HEK293T (cell line): ENCODE data around the gene STEAP1.

Experiments
- BHLHE40 ChIP-seq: fragments of 450-650 bp; IDR thresholded peaks from 2 replicates; pipeline ENCODE4 v1.6.1; 2016; ENCODE audit warnings: mild to moderate bottlenecking, moderate library complexity, borderline replicate concordance
- ELF4 ChIP-seq: fragments of 450-650 bp; IDR thresholded peaks from 2 replicates; pipeline ENCODE4 v1.6.1; 2017; ENCODE audit warnings: antibody characterized with exemption
- FOXA1 ChIP-seq: fragments of 450-650 bp; IDR thresholded peaks from 2 replicates; pipeline ENCODE4 v1.6.1; 2016; ENCODE audit warnings: mild to moderate bottlenecking
- FOXK2 ChIP-seq: fragments of 450-650 bp; IDR thresholded peaks from 2 replicates; pipeline ENCODE4 v1.6.1; 2016; ENCODE audit warnings: mild to moderate bottlenecking
- FOXM1 ChIP-seq: fragments of 450-650 bp; IDR thresholded peaks from 2 replicates; pipeline ENCODE4 v1.6.1; 2017; ENCODE audit warnings: mild to moderate bottlenecking, borderline replicate concordance
- HDGF ChIP-seq: fragments of 450-650 bp; IDR thresholded peaks from 2 replicates; pipeline ENCODE4 v1.6.1; 2017; ENCODE audit warnings: antibody characterized with exemption, borderline replicate concordance
- L3MBTL2 ChIP-seq: fragments of 450-650 bp; conservative IDR thresholded peaks from 2 replicates; pipeline ENCODE4 v1.6.1; 2016; ENCODE audit warnings: mild to moderate bottlenecking
- LEF1 ChIP-seq: fragments of 450-650 bp; IDR thresholded peaks from 2 replicates; pipeline ENCODE4 v1.6.1; 2017; ENCODE audit warnings: mild to moderate bottlenecking, borderline replicate concordance
- NFRKB ChIP-seq: fragments of 450-650 bp; IDR thresholded peaks from 2 replicates; pipeline ENCODE4 v1.6.1; 2016; ENCODE audit warnings: mild to moderate bottlenecking, moderate library complexity
- PKNOX1 ChIP-seq: fragments of 450-650 bp; IDR thresholded peaks from 2 replicates; pipeline ENCODE4 v1.6.1; 2016
- SP1 ChIP-seq: fragments of 450-650 bp; IDR thresholded peaks from 2 replicates; pipeline ENCODE4 v1.6.1; 2017
- SUZ12 ChIP-seq: fragments of 450-650 bp; IDR thresholded peaks from 2 replicates; pipeline ENCODE4 v1.6.1; 2016; ENCODE audit warnings: mild to moderate bottlenecking
- TARDBP ChIP-seq: fragments of 450-650 bp; IDR thresholded peaks from 2 replicates; pipeline ENCODE4 v1.6.1; 2016

GRCh38 chr7:90165724-90166123, 11.5 kb downstream of the STEAP1 start:
- TF ChIP-seq BHLHE40 = no peak
- TF ChIP-seq SUZ12 = no peak
- TF ChIP-seq PKNOX1 = no peak
- TF ChIP-seq ELF4 = no peak
- no peak for TF ChIP-seq L3MBTL2
- TF ChIP-seq FOXK2 = no peak
- no peak for TF ChIP-seq SP1
- no peak for TF ChIP-seq TARDBP
- TF ChIP-seq FOXM1 = no peak
- TF ChIP-seq HDGF = no peak
- TF ChIP-seq FOXA1 = no peak
- TF ChIP-seq NFRKB = no peak
- no peak for TF ChIP-seq LEF1
